HepG2 (cell line): ENCODE measurements around the gene TXNDC2. TPM values are rescaled to one million over a fixed set of nuclear protein-coding genes. Genes with fewer than 3 reads are reported as not detected.
A peak's percentile ranks its signal among the peaks of the same experiment; 100 is the strongest.

ENCODE experiments used
- BHLHE40 ChIP-seq: IDR thresholded peaks from 2 replicates; pipeline ENCODE4 v1.6.1; 2011; ENCODE audit warnings: low read length, improper control_type of control experiment
- BORCS8-MEF2B ChIP-seq: sonication (generic); formaldehyde crosslinking; IDR thresholded peaks from 2 replicates; pipeline ENCODE4 v1.8.0; 2022; ENCODE audit warnings: mild to moderate bottlenecking, missing genetic modification reagents
- FOXO1 ChIP-seq: sonication (generic); formaldehyde crosslinking; IDR thresholded peaks from 2 replicates; pipeline ENCODE4 v1.4.0; 2020; ENCODE audit warnings: missing genetic modification reagents
- IKZF4 ChIP-seq: sonication (generic); formaldehyde crosslinking; IDR thresholded peaks from 2 replicates; pipeline ENCODE4 v1.5.1; 2020; ENCODE audit warnings: borderline replicate concordance, mild to moderate bottlenecking, low read depth, missing genetic modification reagents; ENCODE audit errors: not compliant biosample characterization
- KMT2B ChIP-seq: IDR thresholded peaks from 2 replicates; pipeline ENCODE4 v1.6.1; 2016; ENCODE audit warnings: missing genetic modification reagents, missing compliant biosample characterization
- MBNL3 ChIP-seq: fragments of 250-450 bp; sonication (Bioruptor Pico); conservative IDR thresholded peaks from 2 replicates; pipeline ENCODE4 v1.8.0; 2022; ENCODE audit warnings: mild to moderate bottlenecking, inconsistent platforms
- MYNN ChIP-seq: sonication (generic); formaldehyde crosslinking; IDR thresholded peaks from 2 replicates; pipeline ENCODE4 v1.4.0; 2020; ENCODE audit warnings: mild to moderate bottlenecking, low read depth, missing genetic modification reagents
- NONO ChIP-seq, 2 experiments: fragments of 450-650 bp in 1 of 2; sonication (generic) in 1 of 2; formaldehyde crosslinking in 1 of 2; IDR thresholded peaks in 1 of 2; conservative IDR thresholded peaks in 1 of 2; 2 replicates each; pipeline versions ENCODE4 v1.6.1 to v1.8.0; 2017 to 2022; ENCODE audit warnings: mild to moderate bottlenecking in 1 of 2, missing genetic modification reagents in 1 of 2, moderate library complexity in 1 of 2
- TCF7 ChIP-seq: sonication (generic); IDR thresholded peaks from 2 replicates; pipeline ENCODE4 v1.6.1; 2016; ENCODE audit warnings: antibody characterized with exemption, low read depth
- ZFP1 ChIP-seq: IDR thresholded peaks from 2 replicates; pipeline ENCODE4 v1.6.1; 2016
- ZNF496 ChIP-seq: sonication (generic); formaldehyde crosslinking; IDR thresholded peaks from 2 replicates; pipeline ENCODE4 v1.8.1; 2023; ENCODE audit warnings: mild to moderate bottlenecking, moderate library complexity, missing genetic modification reagents; ENCODE audit not compliant: insufficient replicate concordance
- ZNF572 ChIP-seq: sonication (generic); formaldehyde crosslinking; IDR thresholded peaks from 2 replicates; pipeline ENCODE4 v1.5.1; 2020; ENCODE audit warnings: mild to moderate bottlenecking, missing genetic modification reagents
- ZNF780A ChIP-seq: sonication (generic); formaldehyde crosslinking; IDR thresholded peaks from 2 replicates; pipeline ENCODE4 v1.8.0; 2022; ENCODE audit warnings: mild to moderate bottlenecking, missing genetic modification reagents, moderate library complexity
- ZNF781 ChIP-seq: sonication (generic); formaldehyde crosslinking; IDR thresholded peaks from 2 replicates; pipeline ENCODE4 v1.5.1; 2020; ENCODE audit warnings: borderline replicate concordance, mild to moderate bottlenecking, missing genetic modification reagents; ENCODE audit errors: not compliant biosample characterization
- ZNF891 ChIP-seq: sonication (generic); formaldehyde crosslinking; IDR thresholded peaks from 2 replicates; pipeline ENCODE4 v1.5.0; 2020; ENCODE audit warnings: mild to moderate bottlenecking, missing genetic modification reagents
- ZSCAN20 ChIP-seq: sonication (generic); formaldehyde crosslinking; IDR thresholded peaks from 2 replicates; pipeline ENCODE4 v1.4.0; 2020; ENCODE audit warnings: missing genetic modification reagents, mild to moderate bottlenecking, borderline replicate concordance
- ZSCAN21 ChIP-seq: sonication (generic); formaldehyde crosslinking; IDR thresholded peaks from 2 replicates; pipeline ENCODE4 v1.8.0; 2022; ENCODE audit warnings: mild to moderate bottlenecking, missing genetic modification reagents, moderate library complexity, borderline replicate concordance
- polyA plus RNA-seq, 8 experiments: library from polyadenylated mRNA; depleted of rRNA in 3 of 8; stranded (reverse) in 7 of 8; unstranded in 1 of 8; fragments of >200 nt; fragmentation: Illumina TruSeq in 4 of 8; extraction: Trizol in 4 of 8; gene quantifications; 2 replicates each; pipeline versions ENCODE4 v1.2.1 to v1.2.3, GENCODE V29; 2011 to 2016; ENCODE audit warnings: low read depth in 4 of 8, missing spikeins in 1 of 8, mixed read lengths in 1 of 8; ENCODE audit not compliant: insufficient read depth in 1 of 8
- total RNA-seq, 5 experiments: library from RNA; depleted of rRNA; stranded (reverse); fragments of >200 nt; fragmentation: Illumina TruSeq; extraction: Trizol; gene quantifications; 2 replicates each; pipeline ENCODE4 v1.2.3, GENCODE V29; 2016; ENCODE audit warnings: low read depth in 1 of 5
- TF ChIP-seq, protein P1 (sequence below): sonication (generic); formaldehyde crosslinking; conservative IDR thresholded peaks from 2 replicates; pipeline ENCODE4 v1.4.0; 2020; ENCODE audit warnings: missing genetic modification reagents
- TF ChIP-seq, protein P2 (sequence below): sonication (generic); formaldehyde crosslinking; IDR thresholded peaks from 2 replicates; pipeline ENCODE4 v1.8.1; 2022; ENCODE audit warnings: low read depth, mild to moderate bottlenecking, missing genetic modification reagents
- TF ChIP-seq, protein P3 (sequence below): IDR thresholded peaks from 2 replicates; pipeline ENCODE4 v1.6.1; 2012; ENCODE audit warnings: low read length, improper control_type of control experiment
- TF ChIP-seq, protein P4 (sequence below): sonication (generic); formaldehyde crosslinking; IDR thresholded peaks from 2 replicates; pipeline ENCODE4 v1.8.0; 2022; ENCODE audit warnings: mild to moderate bottlenecking, missing genetic modification reagents, moderate library complexity

TXNDC2 gene
- total and polyA plus RNA-seq, 2 of the 13 experiments (the other 11 are each of a cell fraction or from before 2014, with no cell fraction given): not detected

DNA sequence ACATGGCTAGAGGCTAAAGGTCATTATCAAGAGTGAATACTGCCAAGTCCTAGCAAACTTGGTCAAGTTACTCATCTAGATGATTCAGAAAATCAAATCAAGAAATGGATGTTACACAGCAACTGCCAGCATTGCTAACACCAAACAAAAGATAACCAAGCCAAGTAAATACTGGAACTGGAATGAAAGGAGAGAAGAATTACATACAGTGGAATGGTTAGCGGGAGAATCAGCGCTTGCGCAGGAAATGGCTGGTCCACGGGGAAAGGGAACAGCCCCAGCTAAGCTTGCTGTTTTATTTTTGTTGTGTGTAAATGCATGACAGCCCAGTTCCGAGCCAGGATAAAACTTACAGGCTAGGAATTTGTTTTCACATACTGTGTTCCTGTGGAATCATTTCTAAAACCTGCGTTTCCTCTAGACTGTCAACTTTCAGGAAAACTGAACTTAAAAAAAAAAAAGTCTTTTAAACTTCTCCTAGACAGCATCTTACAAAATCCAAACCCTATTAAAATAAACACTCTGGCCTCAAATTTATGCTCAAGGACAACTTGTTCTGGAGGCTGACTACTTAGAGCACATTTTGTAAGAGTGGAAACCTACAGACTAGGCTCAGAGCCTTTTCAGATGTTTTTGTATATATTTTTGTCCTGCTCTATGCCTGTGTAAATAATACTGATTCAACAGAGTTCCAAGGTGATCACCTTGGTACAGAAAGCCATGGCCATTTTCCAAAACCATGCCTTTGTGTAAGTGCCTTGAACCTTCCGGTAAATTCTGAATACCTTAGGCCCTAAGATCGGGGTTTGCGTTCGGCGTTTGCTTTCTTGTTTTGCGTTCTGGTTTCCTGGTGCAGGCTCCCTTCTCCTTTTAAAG lies 30.7 kb upstream of the TXNDC2 start (continued):
- TF ChIP-seq ZSCAN20 (CRISPR knock-in tag) (no peak), BORCS8-MEF2B (CRISPR knock-in tag) (no peak), TCF7 (peak; percentile 54), MBNL3 (CRISPR knock-in tag) (no peak), MYNN (CRISPR knock-in tag) (no peak), NONO (IDR thresholded peaks at IDR 0.05) (no peak), NONO (CRISPR knock-in tag; conservative IDR thresholded peaks at IDR 0.05) (no peak), ZNF781 (CRISPR knock-in tag) (no peak), ZSCAN21 (CRISPR knock-in tag) (no peak), ZNF572 (CRISPR knock-in tag) (no peak), KMT2B (CRISPR knock-in tag) (0 out of 2 replicates have a peak, but pooled peaks have one; percentile 35), IKZF4 (CRISPR knock-in tag) (no peak), FOXO1 (CRISPR knock-in tag) (peak; percentile 74; the same call in 1 of the 2 replicates), ZFP1 (CRISPR knock-in tag) (peak; percentile 52; the same call in 1 of the 2 replicates), ZNF780A (no peak), ZNF496 (CRISPR knock-in tag) (no peak), ZNF891 (no peak), BHLHE40 (no peak)
- TF ChIP-seq, protein P1, sequence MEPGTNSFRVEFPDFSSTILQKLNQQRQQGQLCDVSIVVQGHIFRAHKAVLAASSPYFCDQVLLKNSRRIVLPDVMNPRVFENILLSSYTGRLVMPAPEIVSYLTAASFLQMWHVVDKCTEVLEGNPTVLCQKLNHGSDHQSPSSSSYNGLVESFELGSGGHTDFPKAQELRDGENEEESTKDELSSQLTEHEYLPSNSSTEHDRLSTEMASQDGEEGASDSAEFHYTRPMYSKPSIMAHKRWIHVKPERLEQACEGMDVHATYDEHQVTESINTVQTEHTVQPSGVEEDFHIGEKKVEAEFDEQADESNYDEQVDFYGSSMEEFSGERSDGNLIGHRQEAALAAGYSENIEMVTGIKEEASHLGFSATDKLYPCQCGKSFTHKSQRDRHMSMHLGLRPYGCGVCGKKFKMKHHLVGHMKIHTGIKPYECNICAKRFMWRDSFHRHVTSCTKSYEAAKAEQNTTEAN: 0 out of 2 replicates have a peak, but pooled peaks have one; percentile 61
- TF ChIP-seq, protein P2, sequence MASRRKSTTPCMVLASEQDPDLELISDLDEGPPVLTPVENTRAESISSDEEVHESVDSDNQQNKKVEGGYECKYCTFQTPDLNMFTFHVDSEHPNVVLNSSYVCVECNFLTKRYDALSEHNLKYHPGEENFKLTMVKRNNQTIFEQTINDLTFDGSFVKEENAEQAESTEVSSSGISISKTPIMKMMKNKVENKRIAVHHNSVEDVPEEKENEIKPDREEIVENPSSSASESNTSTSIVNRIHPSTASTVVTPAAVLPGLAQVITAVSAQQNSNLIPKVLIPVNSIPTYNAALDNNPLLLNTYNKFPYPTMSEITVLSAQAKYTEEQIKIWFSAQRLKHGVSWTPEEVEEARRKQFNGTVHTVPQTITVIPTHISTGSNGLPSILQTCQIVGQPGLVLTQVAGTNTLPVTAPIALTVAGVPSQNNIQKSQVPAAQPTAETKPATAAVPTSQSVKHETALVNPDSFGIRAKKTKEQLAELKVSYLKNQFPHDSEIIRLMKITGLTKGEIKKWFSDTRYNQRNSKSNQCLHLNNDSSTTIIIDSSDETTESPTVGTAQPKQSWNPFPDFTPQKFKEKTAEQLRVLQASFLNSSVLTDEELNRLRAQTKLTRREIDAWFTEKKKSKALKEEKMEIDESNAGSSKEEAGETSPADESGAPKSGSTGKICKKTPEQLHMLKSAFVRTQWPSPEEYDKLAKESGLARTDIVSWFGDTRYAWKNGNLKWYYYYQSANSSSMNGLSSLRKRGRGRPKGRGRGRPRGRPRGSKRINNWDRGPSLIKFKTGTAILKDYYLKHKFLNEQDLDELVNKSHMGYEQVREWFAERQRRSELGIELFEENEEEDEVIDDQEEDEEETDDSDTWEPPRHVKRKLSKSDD (CRISPR knock-in tag): no peak
- TF ChIP-seq, protein P3, sequence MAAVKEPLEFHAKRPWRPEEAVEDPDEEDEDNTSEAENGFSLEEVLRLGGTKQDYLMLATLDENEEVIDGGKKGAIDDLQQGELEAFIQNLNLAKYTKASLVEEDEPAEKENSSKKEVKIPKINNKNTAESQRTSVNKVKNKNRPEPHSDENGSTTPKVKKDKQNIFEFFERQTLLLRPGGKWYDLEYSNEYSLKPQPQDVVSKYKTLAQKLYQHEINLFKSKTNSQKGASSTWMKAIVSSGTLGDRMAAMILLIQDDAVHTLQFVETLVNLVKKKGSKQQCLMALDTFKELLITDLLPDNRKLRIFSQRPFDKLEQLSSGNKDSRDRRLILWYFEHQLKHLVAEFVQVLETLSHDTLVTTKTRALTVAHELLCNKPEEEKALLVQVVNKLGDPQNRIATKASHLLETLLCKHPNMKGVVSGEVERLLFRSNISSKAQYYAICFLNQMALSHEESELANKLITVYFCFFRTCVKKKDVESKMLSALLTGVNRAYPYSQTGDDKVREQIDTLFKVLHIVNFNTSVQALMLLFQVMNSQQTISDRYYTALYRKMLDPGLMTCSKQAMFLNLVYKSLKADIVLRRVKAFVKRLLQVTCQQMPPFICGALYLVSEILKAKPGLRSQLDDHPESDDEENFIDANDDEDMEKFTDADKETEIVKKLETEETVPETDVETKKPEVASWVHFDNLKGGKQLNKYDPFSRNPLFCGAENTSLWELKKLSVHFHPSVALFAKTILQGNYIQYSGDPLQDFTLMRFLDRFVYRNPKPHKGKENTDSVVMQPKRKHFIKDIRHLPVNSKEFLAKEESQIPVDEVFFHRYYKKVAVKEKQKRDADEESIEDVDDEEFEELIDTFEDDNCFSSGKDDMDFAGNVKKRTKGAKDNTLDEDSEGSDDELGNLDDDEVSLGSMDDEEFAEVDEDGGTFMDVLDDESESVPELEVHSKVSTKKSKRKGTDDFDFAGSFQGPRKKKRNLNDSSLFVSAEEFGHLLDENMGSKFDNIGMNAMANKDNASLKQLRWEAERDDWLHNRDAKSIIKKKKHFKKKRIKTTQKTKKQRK: no peak
- TF ChIP-seq, protein P4, sequence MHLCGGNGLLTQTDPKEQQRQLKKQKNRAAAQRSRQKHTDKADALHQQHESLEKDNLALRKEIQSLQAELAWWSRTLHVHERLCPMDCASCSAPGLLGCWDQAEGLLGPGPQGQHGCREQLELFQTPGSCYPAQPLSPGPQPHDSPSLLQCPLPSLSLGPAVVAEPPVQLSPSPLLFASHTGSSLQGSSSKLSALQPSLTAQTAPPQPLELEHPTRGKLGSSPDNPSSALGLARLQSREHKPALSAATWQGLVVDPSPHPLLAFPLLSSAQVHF (CRISPR knock-in tag): no peak
